NCI-H2196 treated with DMSO at 0.1 percent for 48 hours (cell line): Measurements from ENCODE around the gene NRXN3.

ENCODE experiments used
- DNase-seq: peaks from one replicate; lab custom pipeline; 2025; ENCODE audit not compliant: unreplicated experiment; lab: John Stamatoyannopoulos, UW

The NRXN3 gene

GRCh38 chr14:78631551-78631950 lies 461.4 kb downstream of the NRXN3 start:
- DNase-seq = no peak

GRCh38 chr14:78633752-78634151 lies 463.6 kb downstream of the NRXN3 start:
- no peak for DNase-seq

GRCh38 chr14:78637489-78637888 lies 467.3 kb downstream of the NRXN3 start:
- no peak for DNase-seq

GRCh38 chr14:78637908-78638475 lies 467.8 kb downstream of the NRXN3 start:
- no peak for DNase-seq

- DNase-seq = no peak
Measured at GRCh38 chr14:78638926-78639325, 468.8 kb downstream of the NRXN3 start.

GRCh38 chr14:78644824-78645559 lies 474.8 kb downstream of the NRXN3 start:
- DNase-seq = no peak

GRCh38 chr14:78652727-78653126 lies 482.6 kb downstream of the NRXN3 start:
- DNase-seq = no peak

- no peak for DNase-seq
Measured at GRCh38 chr14:78653173-78653572, 483.0 kb downstream of the NRXN3 start.

GRCh38 chr14:78657451-78657850 lies 487.3 kb downstream of the NRXN3 start:
- no peak for DNase-seq

GRCh38 chr14:78664841-78665240 lies 494.7 kb downstream of the NRXN3 start:
- no peak for DNase-seq

- DNase-seq = no peak
Measured at GRCh38 chr14:78666336-78667056, 496.3 kb downstream of the NRXN3 start.

GRCh38 chr14:78667141-78667540 lies 497.0 kb downstream of the NRXN3 start:
- no peak for DNase-seq

GRCh38 chr14:78673845-78674244 lies 503.7 kb downstream of the NRXN3 start:
- no peak for DNase-seq

GRCh38 chr14:78674820-78675219 lies 504.6 kb downstream of the NRXN3 start:
- no peak for DNase-seq

GRCh38 chr14:78683206-78683605 lies 513.0 kb downstream of the NRXN3 start:
- no peak for DNase-seq

- no peak for DNase-seq
Measured at GRCh38 chr14:78683981-78684380, 513.8 kb downstream of the NRXN3 start.

- DNase-seq = no peak
Measured at GRCh38 chr14:78688503-78688902, 518.3 kb downstream of the NRXN3 start.

GRCh38 chr14:78690836-78691235 lies 520.7 kb downstream of the NRXN3 start:
- DNase-seq = no peak

- peak; percentile 14 for DNase-seq
Measured at GRCh38 chr14:78697341-78697740, 527.2 kb downstream of the NRXN3 start.

- DNase-seq = no peak
Measured at GRCh38 chr14:78698991-78699390, 528.8 kb downstream of the NRXN3 start.

GRCh38 chr14:78700236-78700635 lies 530.1 kb downstream of the NRXN3 start:
- no peak for DNase-seq

GRCh38 chr14:78701246-78701645 lies 531.1 kb downstream of the NRXN3 start:
- DNase-seq = no peak
